Cardiac muscle cell (in vitro differentiated cells and primary cell): ENCODE measurements around the gene RAI14. TPM values are rescaled to one million over a fixed set of nuclear protein-coding genes. Genes with fewer than 3 reads are reported as not detected.

ENCODE experiments used
- DNase-seq, 2 donors: peaks; one replicate each; pipeline versions ENCODE4 v3.0.0 to v3.0.0-alpha.2; 2010 to 2017; ENCODE audit warnings: low read depth in 1 of 2, low spot score in 1 of 2
- H3K27ac ChIP-seq: fragments of 200-600 bp; sonication (generic); 2 replicates; pipeline ENCODE4 v1.5.1; 2016
- H3K27me3 ChIP-seq: fragments of 200-600 bp; sonication (generic); 2 replicates; pipeline ENCODE4 v1.6.0; 2016; ENCODE audit warnings: control low read depth
- H3K36me3 ChIP-seq: fragments of 200-600 bp; sonication (generic); 2 replicates; pipeline ENCODE4 v1.5.1; 2016; ENCODE audit warnings: control low read depth
- H3K4me1 ChIP-seq: fragments of 200-600 bp; sonication (generic); 2 replicates; pipeline ENCODE4 v1.8.1; 2017; ENCODE audit warnings: low read depth, mild to moderate bottlenecking, mixed run types
- H3K4me3 ChIP-seq: fragments of 200-600 bp; sonication (generic); 2 replicates; pipeline ENCODE4 v1.5.1; 2016; ENCODE audit warnings: mild to moderate bottlenecking
- H3K9me3 ChIP-seq: fragments of 200-600 bp; sonication (generic); 2 replicates; pipeline ENCODE4 v1.5.1; 2017; ENCODE audit warnings: low read depth, mild to moderate bottlenecking, control low read depth
- CTCF ChIP-seq: IDR thresholded peaks from 2 replicates; pipeline ENCODE4 v1.5.1; 2012; ENCODE audit warnings: low read depth, mild to moderate bottlenecking, low read length
- polyA plus RNA-seq: library from polyadenylated mRNA; unstranded; fragments of >200 nt; fragmentation: Nextera tagmentation; extraction: Ambion mirVana; gene quantifications from 2 replicates; pipeline ENCODE4 v1.2.1, GENCODE V29; 2016
- total RNA-seq: library from RNA; depleted of rRNA; stranded (reverse); fragments of >200 nt; gene quantifications from 2 replicates; pipeline ENCODE4 v1.2.3, GENCODE V29; 2016

RAI14 gene
- total and polyA plus RNA-seq, 2 experiments from 2014 or later = 9.6 to 11.6 TPM

DNA sequence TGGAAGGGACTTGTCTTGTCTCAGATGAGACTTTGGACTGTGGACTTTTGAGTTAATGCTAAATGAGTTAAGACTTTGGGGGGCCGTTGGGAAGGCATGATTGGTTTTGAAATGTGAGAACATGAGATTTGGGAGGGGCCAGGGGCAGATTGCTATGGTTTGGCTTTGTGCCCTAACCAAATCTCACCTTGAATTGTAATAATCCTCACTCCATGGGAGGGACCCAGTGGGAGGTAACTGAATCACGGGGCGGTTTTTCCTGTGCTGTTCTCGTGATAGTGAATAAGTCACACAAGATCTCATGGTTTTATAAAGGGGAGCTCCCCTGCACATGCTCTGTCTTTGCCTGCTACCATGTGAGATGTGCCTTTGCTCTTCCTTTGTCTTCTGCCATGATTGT, 72.1 kb downstream of the RAI14 start:
- no peak for TF ChIP-seq CTCF
- no peaks in the 10 kb centered on the region for H3K27me3 ChIP-seq
- H3K4me1 ChIP-seq = no peaks in the 10 kb centered on the region
- no peaks in the 10 kb centered on the region for H3K36me3 ChIP-seq
- H3K4me3 ChIP-seq = no peak overlapping the region
- no peaks in the 10 kb centered on the region for H3K9me3 ChIP-seq
- H3K27ac ChIP-seq = no peak overlapping the region
- DNase-seq = no peak

- H3K27ac ChIP-seq = no peak overlapping the region
- no peak for TF ChIP-seq CTCF
Measured at GRCh38 chr5:34731435-34732232, 75.5 kb downstream of the RAI14 start.

DNA sequence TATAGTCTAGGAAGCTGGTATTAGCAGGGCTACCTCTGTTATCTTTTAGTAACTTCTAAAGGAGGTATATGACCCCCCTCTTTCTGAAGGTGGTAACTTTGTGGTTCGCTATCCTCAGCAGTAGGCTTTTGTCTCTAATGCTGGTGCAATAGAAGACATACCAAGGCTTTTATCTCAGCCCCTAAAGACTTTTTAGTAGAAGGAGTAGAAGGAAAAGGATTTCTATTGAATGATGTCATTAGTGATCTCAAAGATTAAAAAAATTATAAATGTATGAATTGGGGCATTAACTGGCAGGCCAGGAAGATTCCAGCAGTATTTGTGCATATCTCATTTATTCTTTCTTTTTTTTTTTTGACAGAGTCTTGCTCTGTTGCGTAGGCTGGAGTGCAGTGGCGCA, 78.2 kb downstream of the RAI14 start:
- Histone ChIP-seq H3K27me3 (no peaks in the 10 kb centered on the region), H3K27ac (no peak overlapping the region), H3K4me3 (no peak overlapping the region), H3K4me1 (no peaks in the 10 kb centered on the region), H3K9me3 (no peaks in the 10 kb centered on the region), H3K36me3 (no peaks in the 10 kb centered on the region)
- no peak for TF ChIP-seq CTCF
- peak in 1 of 2 donors; percentile 54 for DNase-seq

More at GRCh38 chr5:34731435-34732232, 75.5 kb downstream of the RAI14 start:
- Histone ChIP-seq H3K4me3 (no peak overlapping the region), H3K9me3 (no peaks in the 10 kb centered on the region), H3K27me3 (no peaks in the 10 kb centered on the region), H3K36me3 (no peaks in the 10 kb centered on the region), H3K4me1 (no peaks in the 10 kb centered on the region)
- no peak for DNase-seq

- no peak for TF ChIP-seq CTCF
- peak in 1 of 2 donors; percentile 90 for DNase-seq
- Histone ChIP-seq H3K36me3 (no peaks in the 10 kb centered on the region), H3K27ac (no peak overlapping the region), H3K4me3 (no peak overlapping the region), H3K4me1 (peaks cover 4% of the 10 kb centered on the region), H3K9me3 (no peaks in the 10 kb centered on the region), H3K27me3 (no peaks in the 10 kb centered on the region)
Measured at GRCh38 chr5:34735491-34736426, 79.6 kb downstream of the RAI14 start.

GRCh38 chr5:34736445-34737115, 80.5 kb downstream of the RAI14 start:
- peak in 1 of 2 donors; percentile 51 for DNase-seq
- TF ChIP-seq CTCF = no peak
- H3K36me3 ChIP-seq = no peaks in the 10 kb centered on the region
- no peak overlapping the region for H3K27ac ChIP-seq
- no peaks in the 10 kb centered on the region for H3K27me3 ChIP-seq
- no peak overlapping the region for H3K4me3 ChIP-seq
- H3K4me1 ChIP-seq = peaks cover 4% of the 10 kb centered on the region
- no peaks in the 10 kb centered on the region for H3K9me3 ChIP-seq
